GM12891 (cell line): ENCODE data around the gene OBP2A. TPM values are rescaled to one million over a fixed set of nuclear protein-coding genes. Genes with fewer than 3 reads are reported as not detected.
"Not testable (repeated sequence)": the region's sequence is repeated elsewhere in the genome, so short reads cannot be mapped to it uniquely, and the experiment has no call there.

Experiments
- DNase-seq: peaks from one replicate; pipeline ENCODE4 v3.0.0; 2011; ENCODE audit warnings: low spot score; ENCODE audit not compliant: insufficient read length
- FAIRE-seq: peaks from 2 replicates; lab custom pipeline; 2011; peaks lifted over from hg19 to GRCh38; lab: Jason Lieb, UNC
- PAX5 ChIP-seq: IDR thresholded peaks from 2 replicates; pipeline ENCODE4 v1.6.1; 2011; ENCODE audit warnings: low read length, moderate library complexity, mild to moderate bottlenecking; ENCODE audit not compliant: insufficient read depth, severe bottlenecking
- POLR2A ChIP-seq: IDR thresholded peaks from 2 replicates; pipeline ENCODE4 v1.6.1; 2011; ENCODE audit warnings: low read depth, low read length, control low read depth
- POLR2AphosphoS5 ChIP-seq: IDR thresholded peaks from 2 replicates; pipeline ENCODE4 v1.6.1; 2011; ENCODE audit warnings: low read depth, low read length, control low read depth
- POU2F2 ChIP-seq: IDR thresholded peaks from 2 replicates; pipeline ENCODE4 v1.6.1; 2011; ENCODE audit warnings: low read depth, mild to moderate bottlenecking, control low read depth, low read length, moderate library complexity
- SPI1 ChIP-seq: IDR thresholded peaks from 2 replicates; pipeline ENCODE4 v1.6.1; 2011; ENCODE audit warnings: low read depth, low read length, control low read depth
- TAF1 ChIP-seq: IDR thresholded peaks from 2 replicates; pipeline ENCODE4 v1.6.1; 2011; ENCODE audit warnings: low read depth, low read length, control low read depth
- polyA plus RNA-seq: library from polyadenylated mRNA; unstranded; fragments of >200 nt; gene quantifications from one replicate; pipeline ENCODE4 v1.2.1, GENCODE V29; 2012; ENCODE audit warnings: low read depth, missing spikeins, inconsistent platforms; ENCODE audit not compliant: missing spikeins

The OBP2A gene, protein sequence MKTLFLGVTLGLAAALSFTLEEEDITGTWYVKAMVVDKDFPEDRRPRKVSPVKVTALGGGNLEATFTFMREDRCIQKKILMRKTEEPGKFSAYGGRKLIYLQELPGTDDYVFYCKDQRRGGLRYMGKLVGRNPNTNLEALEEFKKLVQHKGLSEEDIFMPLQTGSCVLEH
- not detected for polyA plus RNA-seq

DNA sequence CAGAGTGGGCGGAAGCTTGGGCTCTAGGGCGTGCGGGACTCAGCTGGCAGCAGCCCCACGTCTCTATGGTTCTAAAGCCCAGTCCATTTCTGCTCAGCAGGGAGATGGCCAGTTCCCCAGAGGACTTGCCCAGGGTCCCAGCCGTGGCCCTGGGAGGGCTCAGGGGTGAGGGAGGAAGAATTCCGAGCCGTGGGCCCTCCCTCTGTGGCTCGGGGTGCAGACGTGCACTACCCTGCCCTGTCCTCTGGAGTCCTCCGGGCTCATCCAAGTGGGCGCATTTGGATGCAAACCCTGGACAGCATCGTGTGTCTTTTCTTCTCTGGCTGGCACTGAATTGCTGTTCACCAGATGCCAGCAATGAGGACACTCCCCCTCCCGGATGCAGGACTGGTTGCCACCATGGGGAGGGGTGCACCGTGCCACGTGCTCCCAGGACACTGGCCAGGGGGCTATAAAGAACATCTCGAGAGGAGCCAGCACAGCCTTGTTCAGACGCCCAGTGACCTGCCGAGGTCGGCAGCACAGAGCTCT lies at the start of gene OBP2A:
OBP2A (plus strand) TSS at position 481 of the 531 bp plus-strand sequence. CDS start 55 bp downstream, outside the sequence.
- FAIRE-seq, DNase-seq: not testable (repeated sequence)

DNA sequence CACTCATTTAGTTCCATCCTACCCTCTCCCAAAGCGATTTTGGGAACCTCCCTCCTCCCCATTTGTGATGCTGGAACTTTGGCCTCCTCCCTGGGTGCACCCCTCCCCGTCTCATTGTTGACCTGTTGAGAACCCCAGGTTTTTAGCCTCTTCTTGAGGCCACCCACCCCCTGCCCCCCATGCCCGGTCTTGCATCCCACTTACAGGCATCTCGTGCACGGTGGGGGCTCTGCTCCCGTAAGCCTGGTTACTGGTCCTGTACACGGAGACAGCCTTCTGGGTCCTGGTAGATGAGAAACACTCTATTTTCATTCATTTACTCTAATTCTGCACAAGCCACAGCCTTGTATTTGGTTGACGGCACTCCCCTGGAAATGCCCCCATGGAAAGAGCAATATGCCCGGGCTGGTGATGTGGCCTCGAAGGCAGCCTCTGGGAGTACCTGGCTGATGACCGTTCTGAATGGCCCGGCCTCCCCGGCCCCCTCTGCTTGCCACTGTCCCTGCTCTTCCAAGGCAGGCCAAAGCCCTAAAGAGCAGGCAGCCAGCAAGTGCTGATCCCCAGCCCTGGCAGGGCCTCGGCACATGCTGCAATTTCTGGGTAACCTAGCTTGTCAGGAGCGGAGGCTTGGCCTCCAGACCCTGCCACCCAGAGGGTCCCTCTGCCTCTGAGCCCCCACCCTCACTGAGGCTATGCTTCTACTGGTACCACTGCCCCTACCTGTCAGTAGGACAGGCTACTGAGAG lies 47.4 kb upstream of the OBP2A start:
- TF ChIP-seq TAF1 = no peak
- no peak for FAIRE-seq
- no peak for DNase-seq

DNA sequence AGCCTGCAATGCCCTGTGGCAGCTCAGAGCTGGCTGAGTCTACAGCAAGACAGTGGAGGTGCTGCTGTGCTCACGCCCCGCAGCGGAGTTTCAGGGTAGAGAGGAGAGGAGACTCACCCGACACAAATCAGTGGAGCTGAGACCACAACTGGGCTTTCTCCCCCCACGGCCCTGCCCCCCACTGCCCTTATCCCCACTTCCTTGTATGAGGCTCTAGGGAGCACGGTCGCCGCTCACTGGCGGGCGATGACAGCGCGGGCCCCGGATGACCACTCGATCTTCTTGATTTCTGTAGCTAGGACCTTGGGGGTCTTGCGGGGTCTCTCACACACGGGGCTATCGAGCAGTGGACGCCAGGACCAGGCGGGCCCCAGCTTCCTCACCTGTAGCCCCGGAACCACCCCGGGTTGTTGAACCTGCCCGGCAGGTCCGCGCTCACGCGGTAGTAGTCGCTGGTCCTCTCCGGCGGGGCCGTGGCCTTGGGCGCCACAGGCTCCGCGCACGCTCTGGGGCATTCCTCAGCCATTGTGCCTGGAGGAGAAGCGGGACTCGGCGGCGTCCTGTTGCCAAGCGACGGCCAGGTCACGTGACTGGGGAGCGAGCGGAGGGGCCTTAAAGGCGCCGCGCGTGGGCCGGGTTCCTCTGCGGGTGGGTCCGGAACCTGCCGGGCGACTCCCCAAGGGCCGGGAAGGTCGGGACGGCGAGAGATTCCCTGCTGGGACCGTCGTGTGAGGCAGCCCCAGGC lies 46.4 kb upstream of the OBP2A start:
- TF ChIP-seq SPI1 (0 out of 2 replicates have a peak, but pooled peaks have one; percentile 0), POU2F2 (no peak)
- DNase-seq = peak; percentile 83
- peak; percentile 90 for FAIRE-seq

DNA sequence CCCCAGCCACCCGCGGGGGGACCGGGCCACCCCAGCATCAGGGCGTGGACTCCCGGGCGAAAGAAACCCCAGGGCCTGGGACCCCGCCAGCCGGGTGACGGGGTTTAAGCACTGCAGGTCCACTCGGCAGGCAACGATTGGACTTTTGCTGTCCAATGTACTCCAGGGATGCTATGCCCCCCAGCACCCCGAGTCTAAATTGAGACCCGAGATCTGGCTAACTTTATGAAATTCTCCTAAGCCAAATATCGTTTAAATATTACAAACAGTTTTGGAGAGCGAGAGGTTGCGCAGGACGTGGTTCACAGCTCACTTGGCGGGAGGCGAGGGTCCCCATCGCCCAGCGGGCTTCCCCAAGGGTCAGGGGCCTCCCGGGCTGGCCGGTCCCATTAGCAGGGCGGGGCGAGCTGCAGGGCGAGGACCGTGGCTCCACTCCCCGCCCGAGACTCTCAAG lies 45.8 kb upstream of the OBP2A start:
- DNase-seq (no peak), FAIRE-seq (no peak)
- no peak for TF ChIP-seq POLR2AphosphoS5
- TF ChIP-seq PAX5 = no peak
- no peak for TF ChIP-seq POU2F2
- no peak for TF ChIP-seq SPI1
- no peak for TF ChIP-seq POLR2A

DNA sequence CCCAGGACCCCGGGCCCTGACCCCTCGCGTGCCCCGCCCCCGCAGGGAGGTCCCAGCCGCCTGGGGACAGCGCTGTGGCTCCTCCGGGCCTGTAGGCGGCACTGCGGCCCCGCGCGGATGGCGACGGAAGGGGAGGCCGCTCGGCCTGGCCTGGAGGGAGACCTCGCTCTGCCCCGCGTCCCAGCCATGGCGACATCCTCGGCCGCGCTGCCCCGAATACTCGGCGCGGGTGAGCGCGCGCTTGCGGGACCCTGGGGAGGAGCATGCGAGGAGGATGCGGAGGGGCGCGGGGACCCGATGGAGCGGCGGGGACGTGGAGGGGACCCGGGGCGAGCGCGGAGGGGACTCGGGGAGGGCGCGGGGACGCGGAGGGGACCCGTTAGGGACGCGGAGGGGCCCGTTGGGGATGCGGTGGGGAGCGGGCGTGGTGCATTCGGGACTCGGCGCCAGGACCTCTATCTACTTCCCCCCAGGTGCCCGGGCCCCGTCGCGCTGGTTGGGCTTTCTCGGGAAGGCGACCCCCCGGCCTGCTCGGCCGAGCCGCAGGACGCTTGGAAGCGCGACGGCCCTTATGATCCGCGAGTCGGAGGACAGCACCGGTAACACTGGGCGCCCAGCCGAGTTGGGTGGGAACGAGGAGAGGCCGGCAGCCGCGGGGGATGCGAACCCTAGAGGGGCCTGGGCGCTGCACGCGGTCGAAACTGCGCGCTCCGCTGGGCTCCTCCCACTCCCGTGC lies 45.2 kb upstream of the OBP2A start, which contains the start of gene MRPS2:
MRPS2 (plus strand) TSS at position 158 of the 736 bp plus-strand sequence; CDS start at position 187, 29 bp downstream.
- peak; percentile 81 for TF ChIP-seq TAF1
- peak; percentile 66; the same call in 1 of the 2 replicates for TF ChIP-seq POLR2A
- peak; percentile 48 for TF ChIP-seq PAX5
- TF ChIP-seq POLR2AphosphoS5 = peak; percentile 75
- no peak for TF ChIP-seq SPI1
- TF ChIP-seq POU2F2 = peak; percentile 53; the same call in 1 of the 2 replicates
- peak; percentile 97 for FAIRE-seq
- peak; percentile 97 for DNase-seq

DNA sequence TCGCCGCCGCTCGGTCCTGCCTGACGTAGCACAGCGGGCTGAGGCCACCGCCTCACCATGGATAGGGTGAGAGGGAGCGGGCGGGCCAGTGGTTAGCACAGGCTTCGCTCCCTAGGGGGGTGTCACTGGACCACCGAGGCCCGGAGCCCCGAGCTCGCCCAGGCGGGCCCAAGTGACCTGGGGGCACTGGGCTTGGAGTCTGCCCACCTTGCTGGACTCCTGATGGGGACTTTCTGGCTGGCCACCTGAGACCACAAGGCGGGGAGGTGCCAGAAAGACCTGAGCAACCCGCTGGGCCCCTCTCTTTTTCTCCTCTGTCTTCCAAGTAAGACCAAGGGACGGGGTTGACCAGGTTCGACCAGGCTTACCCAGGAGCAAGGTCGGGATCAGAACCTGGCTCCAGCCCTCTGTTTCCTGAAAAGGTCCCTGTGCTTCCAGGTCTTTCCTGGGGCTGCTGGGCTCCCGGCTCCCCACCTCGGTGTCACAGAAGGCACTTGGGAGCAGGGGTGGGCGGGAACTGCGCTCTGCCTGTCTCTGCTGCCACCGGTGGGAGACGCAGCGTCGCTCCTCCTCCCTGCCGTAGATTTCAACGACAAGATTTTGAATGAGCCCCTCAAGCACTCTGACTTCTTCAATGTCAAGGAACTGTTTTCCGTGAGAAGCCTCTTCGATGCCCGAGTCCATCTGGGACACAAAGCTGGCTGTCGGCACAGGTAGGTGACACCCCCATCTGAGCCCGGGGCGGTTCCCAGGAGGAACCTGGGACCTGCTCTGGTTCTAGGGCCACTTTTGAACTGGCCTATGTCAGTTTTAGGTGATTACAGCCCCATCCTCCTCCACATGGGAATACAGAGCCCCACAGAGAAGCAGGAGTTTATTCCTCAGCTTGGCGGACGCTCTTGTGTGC lies 44.4 kb upstream of the OBP2A start:
- DNase-seq (peak; percentile 85), FAIRE-seq (no peak)
- TF ChIP-seq TAF1 = no peak
- no peak for TF ChIP-seq SPI1
- no peak for TF ChIP-seq POU2F2
- no peak for TF ChIP-seq POLR2AphosphoS5
- no peak for TF ChIP-seq POLR2A
- TF ChIP-seq PAX5 = no peak

DNA sequence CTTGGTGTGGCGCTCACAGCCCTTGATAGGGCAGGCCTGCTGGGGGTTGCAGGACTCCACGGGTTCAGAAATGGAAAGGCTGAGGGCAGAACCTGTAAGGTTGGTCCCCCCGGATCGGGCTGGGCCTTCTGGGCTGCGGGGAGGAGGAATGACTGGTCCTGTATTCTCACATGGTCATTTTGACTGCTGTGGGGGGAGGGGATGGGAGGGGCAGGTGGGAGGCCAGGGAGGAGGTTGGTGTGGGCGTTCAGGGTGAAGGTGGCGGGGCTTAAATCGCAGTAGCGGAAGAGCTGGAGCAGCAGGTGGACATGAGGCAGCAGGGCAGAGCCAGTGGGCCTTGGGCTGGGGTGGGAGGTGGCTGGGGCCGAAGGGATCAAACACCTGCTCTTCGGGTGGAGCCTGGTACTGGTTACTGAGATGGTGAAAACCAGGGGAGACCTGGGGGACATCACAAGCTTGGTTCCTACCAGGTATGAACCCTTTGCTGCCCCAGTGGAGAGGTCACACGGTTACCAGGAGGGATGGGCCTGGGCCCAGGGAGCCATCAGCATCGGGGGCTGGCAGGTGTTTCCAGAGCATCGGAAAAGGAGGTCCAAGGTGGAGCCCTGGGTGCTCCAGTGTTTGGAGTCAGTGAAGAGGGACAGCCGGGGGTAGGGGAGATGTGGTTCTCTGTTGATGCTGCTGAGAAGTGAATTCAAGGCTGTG lies 43.6 kb upstream of the OBP2A start:
- no peak for FAIRE-seq
- no peak for DNase-seq
- TF ChIP-seq SPI1 (no peak), POLR2A (no peak), POLR2AphosphoS5 (no peak), POU2F2 (no peak), TAF1 (no peak), PAX5 (no peak)

DNA sequence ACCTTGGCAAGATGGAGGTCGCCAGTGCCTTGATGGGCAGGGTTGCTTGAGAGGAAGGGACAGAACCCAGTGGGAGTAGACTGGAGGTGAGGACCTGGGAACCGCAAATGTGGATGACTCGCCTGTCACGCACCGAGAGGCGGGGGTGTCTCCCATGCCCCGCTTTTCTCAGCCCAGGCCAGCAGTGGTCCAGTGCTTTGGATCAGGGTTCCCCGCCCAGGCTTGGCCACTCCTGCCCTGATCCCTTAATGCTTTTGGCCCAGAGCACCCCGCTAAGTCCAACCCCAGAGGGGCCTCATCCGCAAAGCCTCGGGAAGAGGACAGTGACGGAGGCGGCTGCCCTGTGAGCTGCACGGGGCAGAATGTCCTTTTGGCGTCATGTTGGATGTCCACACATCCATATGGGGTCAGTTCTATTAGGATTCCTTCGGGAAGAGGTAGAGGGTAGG lies 43.0 kb upstream of the OBP2A start:
- FAIRE-seq = no peak

More for the DNA sequence above, 43.0 kb upstream of the OBP2A start:
- no peak for DNase-seq
- no peak for TF ChIP-seq PAX5
- no peak; the same call in 1 of the 2 replicates for TF ChIP-seq POLR2AphosphoS5
- TF ChIP-seq POLR2A = no peak
- TF ChIP-seq SPI1 = no peak
- TF ChIP-seq POU2F2 = no peak
- no peak for TF ChIP-seq TAF1
